Measurements from ENCODE around the gene PIGL.

The PIGL gene

DNA sequence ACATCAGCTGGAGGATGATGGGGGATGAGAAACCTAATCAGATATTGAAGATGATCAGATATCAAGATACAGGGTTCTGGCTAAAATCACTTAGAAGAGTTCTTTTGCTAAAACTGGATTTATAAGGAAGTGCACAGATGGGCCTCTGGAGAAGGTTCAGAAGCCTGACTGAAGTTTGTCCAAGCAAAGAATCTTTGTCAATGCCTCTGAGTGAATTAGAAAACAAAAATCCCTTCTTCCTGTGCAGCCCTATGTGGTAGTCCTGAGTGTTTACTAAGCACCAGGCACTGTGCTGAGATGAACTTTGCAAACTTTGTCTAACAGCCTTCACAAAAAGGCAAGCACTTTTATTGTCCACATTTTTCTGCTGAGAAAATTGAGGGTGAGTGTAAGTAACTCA lies 147.6 kb downstream of the PIGL start:
- H3K36me3 ChIP-seq (ENCODE audit: control insufficient read depth, low read depth, low read length): no peaks in the 10 kb centered on the region
- no peaks in the 10 kb centered on the region for H3K27me3 ChIP-seq (ENCODE audit: control insufficient read depth, insufficient read depth, low read length)
- no peak overlapping the region for H3K27ac ChIP-seq (ENCODE audit: low read length)
- H3K4me3 ChIP-seq (ENCODE audit: low read length): no peak overlapping the region
- no peaks in the 10 kb centered on the region for H3K4me1 ChIP-seq (ENCODE audit: control insufficient read depth, low read depth, low read length)
- no peaks in the 10 kb centered on the region for H3K9me3 ChIP-seq (ENCODE audit: control insufficient read depth, low read depth, low read length)
- H3K9ac ChIP-seq (ENCODE audit: low read length): no peak overlapping the region

DNA sequence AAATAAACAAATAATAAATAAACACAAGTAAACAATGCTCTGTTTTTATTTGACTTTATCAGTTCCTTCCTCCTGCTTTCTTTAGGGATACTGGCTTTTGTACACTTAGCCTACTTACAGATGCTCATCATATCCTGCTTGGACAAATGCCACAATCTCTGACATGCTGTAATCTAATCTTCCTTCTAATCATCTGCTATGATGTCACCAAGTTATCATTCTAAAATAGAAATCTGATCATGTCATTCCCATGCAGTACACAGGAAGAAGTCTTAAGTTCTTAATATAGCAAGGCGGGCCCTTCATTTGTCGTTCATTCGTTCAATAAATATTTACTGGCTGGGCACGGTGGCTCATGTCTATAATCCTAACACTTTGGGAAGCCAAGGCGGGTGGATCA lies 154.7 kb downstream of the PIGL start:
- Histone ChIP-seq H3K27me3 (ENCODE audit: control insufficient read depth, insufficient read depth, low read length) (no peaks in the 10 kb centered on the region), H3K4me1 (ENCODE audit: control insufficient read depth, low read depth, low read length) (no peaks in the 10 kb centered on the region), H3K4me3 (ENCODE audit: low read length) (no peak overlapping the region), H3K9me3 (ENCODE audit: control insufficient read depth, low read depth, low read length) (no peaks in the 10 kb centered on the region), H3K9ac (ENCODE audit: low read length) (no peak overlapping the region), H3K36me3 (ENCODE audit: control insufficient read depth, low read depth, low read length) (no peaks in the 10 kb centered on the region), H3K27ac (ENCODE audit: low read length) (no peak overlapping the region)

- Histone ChIP-seq H3K27ac (ENCODE audit: low read length) (no peak overlapping the region), H3K9me3 (ENCODE audit: control insufficient read depth, low read depth, low read length) (no peaks in the 10 kb centered on the region), H3K4me3 (ENCODE audit: low read length) (no peak overlapping the region), H3K27me3 (ENCODE audit: control insufficient read depth, insufficient read depth, low read length) (no peaks in the 10 kb centered on the region), H3K4me1 (ENCODE audit: control insufficient read depth, low read depth, low read length) (no peaks in the 10 kb centered on the region), H3K9ac (ENCODE audit: low read length) (no peak overlapping the region), H3K36me3 (ENCODE audit: control insufficient read depth, low read depth, low read length) (no peaks in the 10 kb centered on the region)
Measured at GRCh38 chr17:16374146-16374938, 157.3 kb downstream of the PIGL start.
